IPS DF 4.7 (cell line): ENCODE results near the gene TSPAN31.
A peak's percentile ranks its signal among the peaks of the same experiment; 100 is the strongest.

Experiments used
- DNase-seq: peaks from one replicate; pipeline ENCODE4 v3.0.0-alpha.2; 2013; ENCODE audit warnings: low spot score; ENCODE audit errors: extremely low read depth

TSPAN31 gene

DNA sequence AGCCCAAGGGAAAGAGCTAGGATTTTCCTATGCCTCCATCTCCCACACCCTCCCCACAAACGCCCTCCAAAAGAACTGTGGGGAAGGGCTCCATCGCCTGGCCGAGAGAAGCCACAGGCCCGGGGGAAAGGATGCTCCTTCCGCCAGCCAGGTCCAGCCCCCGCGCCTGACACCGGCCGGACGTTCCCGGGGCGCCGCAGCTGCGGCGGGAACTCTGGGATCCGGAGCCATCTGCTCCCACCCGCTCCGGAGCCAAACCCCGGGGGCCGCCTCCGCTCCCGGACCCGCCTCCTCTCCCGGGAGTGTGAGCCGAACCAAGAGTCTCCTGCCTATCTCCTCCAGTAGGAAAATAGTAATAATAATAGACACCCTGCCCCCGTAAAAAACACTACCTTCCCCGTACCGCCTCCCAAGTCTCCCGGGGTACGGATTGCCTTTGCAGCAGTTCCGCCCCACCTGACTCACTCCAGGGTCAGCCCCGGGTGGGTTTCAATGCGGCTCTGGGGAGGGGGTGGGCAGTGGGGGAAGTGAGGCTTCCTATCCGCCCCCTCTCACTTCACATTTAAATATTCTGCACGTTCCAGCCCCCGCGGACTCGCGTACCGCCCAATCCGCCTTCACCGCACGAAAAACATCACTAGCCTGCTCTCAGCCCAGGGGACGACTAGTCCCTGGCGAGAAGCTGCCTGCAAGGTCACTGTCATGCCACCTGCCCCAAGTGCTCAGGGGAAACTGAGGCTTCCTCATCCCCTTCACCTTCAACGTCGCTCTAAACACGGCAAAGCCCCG is 8.7 kb upstream of the TSPAN31 start:
- no peak for DNase-seq

DNA sequence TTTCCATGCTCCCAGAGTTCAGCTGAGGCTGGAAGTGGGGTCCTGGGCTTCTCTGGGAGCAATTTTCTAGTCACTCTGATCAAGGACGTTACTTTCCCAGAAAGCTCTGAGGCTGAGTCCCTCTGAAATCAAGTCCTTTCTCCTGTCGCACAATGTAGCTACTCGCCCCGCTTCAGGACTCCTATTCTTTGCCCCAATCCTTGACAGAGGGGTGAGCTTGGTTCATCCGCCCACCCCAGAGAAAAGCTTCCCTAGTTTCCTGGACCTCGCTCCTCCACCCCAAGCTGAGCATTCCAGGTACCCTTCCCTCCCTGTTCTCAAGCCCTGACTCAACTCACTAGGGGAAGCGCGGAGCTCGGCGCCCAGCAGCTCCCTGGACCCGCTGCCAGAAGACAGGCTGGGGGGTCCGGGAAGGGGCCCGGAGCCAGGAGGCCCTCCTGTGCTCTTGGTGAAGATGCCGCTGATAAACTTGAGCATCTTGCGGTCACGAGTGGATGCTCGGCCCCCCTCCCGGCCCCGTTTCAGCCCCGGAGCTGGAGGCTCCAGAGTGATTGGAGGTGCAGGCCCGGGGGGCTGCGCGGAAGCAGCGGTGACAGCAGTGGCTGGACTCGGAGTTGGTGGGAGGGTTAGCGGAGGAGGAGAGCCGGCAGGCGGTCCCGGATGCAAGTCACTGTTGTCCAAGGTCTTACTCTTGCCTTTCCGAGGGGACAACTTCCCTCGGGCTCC is 7.9 kb upstream of the TSPAN31 start:
- no peak for DNase-seq

DNA sequence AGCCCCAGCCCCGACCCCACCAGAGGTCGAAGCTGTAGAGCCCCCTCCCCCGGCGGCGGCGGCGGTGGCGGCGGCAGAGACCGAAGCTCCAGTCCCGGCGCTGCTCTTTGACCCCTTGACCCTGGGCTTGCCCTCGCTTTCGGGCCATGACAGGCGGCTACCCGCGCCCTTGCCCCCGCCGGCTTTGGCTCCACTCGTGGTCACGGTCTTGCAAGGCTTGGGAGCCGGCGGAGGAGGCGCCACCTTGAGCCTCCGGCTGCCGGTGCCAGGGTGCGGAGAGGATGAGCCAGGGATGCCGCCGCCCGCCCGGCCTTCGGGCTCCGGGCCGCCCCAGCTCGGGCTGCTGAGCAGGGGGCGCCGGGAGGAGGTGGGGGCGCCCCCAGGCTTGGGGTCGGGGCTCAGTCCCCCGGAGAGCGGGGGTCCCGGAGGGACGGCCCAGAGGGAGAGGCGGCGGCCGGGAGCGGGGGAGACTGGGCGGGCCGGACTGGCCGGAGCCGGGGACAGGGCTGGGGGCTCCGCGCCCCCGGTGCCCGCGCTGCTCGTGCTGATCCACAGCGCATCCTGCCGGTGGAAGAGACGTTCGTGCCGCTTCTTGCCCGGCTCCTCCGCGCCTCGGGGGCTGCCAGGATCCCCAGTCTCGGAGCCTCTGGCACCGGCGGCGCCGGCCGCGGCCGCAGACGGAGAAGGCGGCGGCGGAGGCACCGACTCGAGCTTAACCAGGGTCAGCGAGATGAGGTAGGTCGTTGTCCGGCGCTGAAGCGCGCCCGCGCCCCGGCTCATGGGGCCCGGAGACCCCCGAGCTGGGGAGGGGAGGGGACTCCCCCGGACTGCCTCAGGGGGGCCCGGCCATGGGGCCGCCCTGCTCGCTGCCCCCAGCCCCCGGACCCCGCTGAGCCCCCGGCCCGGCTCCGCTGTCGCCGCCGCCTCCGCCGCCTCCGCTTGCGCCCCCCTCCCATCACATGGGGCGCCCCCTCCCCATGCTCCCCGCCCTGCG is 7.1 kb upstream of the TSPAN31 start:
- DNase-seq, result no peak

DNA sequence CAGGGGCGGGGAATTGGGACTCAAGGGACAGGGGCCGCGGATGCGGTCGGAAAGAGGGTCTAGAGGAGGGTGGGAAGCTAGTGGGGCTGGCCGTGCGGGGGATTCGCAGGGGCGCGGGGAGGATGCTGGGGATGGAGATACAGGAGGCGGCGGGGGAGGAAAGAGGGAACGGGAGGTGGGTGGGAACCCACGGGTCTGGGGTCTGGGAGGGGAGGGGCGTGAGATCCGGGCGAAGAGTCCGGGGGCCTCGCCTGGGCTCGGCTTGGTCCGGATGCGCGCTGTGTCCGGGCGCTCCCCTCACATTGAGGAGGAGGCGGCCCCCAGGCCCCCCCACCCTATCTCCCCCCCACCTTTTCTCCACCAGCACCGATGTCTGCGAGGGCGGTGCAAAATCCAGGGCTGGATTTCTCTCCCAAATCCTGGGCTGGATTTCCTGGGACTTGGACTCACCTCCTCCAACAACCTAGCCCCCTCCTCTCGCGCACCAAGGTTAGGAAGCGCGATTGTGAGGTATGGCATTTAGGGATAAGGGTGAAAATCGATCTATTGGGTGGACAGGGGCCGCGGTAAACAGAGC is 6.1 kb upstream of the TSPAN31 start, which contains the start of gene AGAP2:
Gene AGAP2, minus strand, starts transcription at position 82 of the 577 bp plus-strand sequence. CDS start 496 bp downstream, outside the sequence.
- no peak for DNase-seq

DNA sequence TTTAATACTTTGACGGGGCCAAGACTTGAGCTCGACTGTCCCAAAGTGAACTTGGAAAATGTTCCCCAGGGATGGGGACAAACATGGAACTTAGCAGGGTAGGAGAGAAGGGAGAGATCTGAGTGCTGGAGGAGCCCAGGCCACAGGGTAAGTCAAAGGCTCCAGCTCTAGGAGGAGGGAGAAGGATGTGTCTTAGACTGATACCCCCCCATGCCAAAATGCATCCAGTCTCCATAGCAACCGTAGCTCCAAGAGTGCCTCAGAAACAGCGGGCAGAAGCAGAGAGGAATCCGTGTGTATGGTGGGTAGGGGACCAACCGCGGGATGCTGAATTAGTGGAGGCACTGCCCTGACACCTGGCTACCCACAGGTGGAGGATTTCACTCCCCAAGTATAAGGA is 5.5 kb upstream of the TSPAN31 start:
- no peak for DNase-seq

DNA sequence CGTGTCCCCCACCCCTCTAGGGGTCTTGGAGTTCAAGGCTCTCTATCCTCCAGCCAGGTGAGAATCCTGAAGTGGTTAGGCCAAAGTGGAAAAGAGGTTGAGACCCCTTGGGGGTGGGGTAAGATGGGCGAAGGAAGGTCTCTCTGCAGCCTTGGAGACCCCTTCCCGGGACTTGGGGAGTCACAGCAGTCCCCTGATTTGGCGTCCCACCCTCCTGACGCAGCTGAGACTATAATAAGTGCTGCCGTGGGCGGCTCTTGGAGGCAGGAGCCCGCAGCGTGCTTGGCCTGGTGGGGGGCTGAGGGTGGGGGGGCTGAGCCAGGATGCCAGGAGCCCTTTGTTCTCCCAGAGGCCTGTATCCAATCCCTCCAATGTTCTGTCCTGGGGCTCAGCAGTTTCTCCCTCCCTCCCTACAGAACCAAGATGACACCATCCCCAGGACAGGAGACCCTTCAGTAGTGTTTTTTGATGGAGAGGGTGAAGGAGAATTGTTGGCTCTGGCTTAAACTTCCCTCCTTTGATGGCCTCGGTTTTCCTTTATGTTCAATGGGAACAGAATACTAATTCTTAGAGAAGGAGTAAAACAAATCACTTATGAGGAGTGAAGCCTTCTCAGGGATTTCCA is 4.8 kb upstream of the TSPAN31 start:
- DNase-seq, result no peak

DNA sequence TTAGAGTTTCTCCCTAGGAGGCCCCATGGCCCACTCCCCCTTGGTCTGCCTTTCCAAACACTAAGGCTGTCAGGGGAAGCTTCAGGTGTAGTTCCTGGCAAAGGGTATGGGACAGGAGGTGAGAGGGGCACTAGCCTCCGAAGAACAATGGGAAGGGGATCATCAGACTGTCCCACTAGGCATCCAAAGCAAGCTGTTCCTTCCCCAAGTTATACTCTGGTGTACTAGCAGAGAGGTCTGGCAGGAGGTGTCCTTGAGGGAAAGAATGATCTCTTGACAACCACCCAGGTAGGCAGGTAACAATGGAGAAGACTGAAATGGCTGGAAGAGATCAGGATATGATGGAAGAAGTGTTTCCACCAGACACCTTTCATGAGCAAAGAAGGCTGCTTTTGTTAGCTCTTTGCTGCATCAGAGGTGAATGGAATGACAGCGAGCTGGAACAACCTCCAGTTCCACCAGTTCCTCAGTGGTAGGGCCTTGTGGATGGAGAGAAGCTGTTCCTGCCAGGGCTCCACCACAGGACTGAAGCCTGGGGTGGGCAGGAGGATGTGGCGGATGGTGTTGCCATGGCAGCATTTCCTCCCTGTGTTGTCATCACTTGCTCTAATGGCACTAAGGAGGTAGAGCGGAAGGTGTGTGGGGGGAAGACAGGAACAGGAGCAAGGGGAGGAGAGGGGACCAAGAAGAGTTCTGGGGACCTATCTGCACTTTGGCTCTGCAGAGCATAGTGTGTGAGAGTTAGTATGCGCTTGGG is 4.0 kb upstream of the TSPAN31 start:
- no peak for DNase-seq

DNA sequence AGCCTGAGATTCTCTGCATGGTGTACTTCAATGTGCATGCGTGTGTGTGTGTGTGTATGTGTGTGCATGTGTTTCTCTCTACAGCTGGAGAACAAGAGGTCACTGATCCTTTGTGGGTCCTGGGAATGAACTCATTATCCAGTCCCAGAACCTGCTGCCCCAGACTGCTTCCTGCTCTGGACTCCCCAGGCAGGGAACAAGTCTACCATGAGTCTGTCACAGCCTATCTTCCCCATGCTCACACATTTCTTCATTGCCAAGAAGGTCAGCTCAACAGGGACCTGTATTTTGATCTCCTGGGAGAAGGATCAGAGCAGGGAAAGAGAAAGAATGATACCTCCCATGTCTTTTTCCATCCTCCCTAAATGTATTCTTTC is 3.4 kb upstream of the TSPAN31 start:
- no peak for DNase-seq

DNA sequence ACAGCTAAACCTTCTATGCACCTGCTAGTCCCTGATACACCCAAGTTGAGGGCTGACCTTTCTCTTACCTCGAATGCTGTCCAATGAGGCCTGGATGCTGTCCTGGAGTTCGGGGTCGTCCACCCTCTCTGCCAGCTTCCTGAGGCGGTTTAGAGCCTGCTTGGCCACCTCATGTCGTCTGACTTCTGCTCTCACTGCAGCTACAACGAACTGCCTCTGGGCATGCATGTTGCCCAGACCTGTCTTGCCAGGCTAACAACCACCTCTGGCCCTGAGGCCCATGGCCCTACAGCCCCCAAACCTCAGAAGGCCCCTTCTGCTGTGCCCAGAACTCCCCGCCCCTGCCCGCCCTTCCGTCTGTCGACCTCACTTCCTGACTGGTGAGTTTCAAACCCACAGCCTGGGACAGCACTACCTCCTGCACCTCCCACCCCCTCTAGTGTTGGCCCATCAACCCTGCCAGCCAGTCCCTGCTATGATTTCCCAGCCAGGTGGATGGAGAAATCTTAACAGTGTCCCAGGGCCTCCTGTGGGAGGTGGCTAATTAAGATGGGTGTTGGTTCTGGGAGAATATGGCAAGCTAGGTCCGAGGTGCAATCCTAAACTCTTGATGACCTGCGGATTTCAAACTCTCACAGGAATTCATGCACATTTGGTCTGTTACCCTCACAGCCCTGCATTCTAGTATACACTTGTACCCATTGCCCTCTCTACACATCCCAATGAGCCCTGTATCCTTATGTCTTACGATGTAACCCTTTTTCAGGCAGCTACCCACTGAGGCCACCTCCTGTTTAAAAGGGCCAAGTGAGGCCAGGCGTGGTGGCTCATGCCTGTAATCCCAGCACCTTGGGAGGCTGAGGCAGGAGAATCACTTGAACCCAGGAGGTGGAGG is 2.7 kb upstream of the TSPAN31 start:
- no peak for DNase-seq

DNA sequence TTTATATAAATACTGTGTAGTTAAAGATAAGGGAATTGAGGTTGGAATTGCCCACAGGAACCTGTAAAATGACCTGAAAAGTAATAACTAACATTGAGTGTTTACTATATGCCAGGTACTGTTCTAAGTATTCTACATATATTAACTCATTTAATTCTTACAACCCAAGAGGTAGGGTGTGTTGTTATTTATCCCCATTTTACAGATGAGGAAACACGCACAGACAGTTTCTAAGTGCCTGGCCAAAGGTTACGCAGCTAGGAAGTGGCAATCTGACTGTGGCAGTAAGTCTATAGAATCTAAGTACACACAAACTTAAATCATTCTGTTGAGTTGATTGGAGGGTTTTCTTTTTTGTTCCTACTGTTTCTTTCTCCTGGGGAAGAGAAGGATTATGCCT is 1.1 kb upstream of the TSPAN31 start:
- DNase-seq, result no peak

DNA sequence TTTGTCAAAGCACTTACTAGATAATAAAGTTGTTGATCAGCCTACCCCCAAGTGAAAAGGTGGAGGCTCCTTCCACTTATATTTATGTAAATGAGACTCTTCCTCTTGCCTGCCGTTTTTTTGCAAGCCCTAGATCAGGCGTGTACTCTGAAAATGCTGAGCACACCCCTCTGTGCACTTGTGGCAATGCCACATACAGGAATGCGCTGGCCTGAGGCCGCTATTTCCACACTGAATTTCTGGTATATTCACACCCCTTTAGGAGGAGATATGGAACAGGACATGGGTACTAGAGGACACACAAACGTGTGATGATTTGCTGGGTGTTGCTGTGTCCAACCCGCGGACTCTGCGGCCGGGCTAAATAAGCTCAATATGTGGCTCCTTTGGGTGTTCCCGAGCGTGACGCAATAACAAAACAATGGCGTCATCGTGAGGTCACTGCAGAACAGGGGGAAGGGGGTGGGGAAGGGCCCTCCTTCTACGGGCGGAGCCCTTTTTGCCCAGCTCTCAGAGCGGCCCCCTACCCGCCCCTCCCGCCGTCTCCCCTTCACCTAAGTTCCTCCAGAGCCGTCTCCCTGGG is 554 bp upstream of the TSPAN31 start:
- DNase-seq, result no peak

DNA sequence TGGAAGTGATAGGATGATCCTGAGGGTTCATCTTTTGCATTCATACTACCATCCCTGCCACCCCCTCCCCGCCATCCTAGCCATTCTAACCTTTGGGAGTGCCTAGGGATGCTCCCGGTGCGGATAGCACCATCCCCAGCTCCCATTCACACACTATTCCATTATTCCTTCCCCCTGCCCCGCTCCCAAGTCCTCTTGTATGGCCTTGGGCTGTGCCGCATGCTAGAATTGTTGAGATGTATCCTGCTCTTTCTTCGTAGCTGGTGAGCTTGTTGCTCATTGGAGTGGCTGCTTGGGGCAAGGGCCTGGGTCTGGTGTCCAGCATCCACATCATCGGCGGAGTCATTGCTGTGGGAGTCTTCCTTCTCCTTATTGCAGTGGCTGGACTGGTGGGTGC is 644 bp downstream of the TSPAN31 start:
- no peak for DNase-seq

DNA sequence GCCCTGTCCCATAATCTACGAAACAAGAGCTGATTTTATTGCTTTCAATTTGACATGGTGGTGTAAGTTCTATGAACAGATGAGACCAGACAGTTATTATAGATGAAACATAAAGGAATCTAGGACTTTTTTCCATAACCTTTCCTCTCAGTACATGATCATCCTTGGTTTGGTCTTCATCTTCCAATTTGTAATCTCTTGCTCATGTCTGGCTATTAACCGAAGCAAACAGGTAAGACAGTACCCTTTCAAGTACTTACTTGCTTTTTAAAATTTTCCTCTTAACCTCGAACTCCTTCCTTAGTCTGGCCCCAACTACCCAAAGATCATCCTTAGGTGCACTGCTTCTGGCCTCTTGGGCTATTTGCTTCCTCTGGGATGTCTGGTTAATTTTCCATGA is 1.2 kb downstream of the TSPAN31 start:
- no peak for DNase-seq

DNA sequence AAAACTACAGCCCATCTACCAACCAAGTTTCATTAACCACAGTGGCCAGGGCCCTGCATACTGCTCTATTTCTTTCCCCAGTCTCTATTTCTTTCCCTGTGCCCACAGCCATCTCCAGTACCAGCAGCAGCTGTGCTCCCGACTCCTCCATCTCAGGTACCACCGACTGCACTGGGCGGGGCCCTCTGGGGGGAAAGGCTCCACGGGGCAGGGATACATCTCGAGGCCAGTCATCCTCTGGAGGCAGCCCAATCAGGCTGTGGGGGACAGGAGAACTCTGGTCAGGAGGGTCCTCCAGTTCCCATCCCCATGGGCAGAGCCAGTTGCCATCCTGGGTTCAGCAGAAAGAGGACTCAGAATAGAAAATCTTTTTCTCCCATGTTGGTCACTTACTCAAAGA is 4.2 kb downstream of the TSPAN31 start:
- no peak for DNase-seq

DNA sequence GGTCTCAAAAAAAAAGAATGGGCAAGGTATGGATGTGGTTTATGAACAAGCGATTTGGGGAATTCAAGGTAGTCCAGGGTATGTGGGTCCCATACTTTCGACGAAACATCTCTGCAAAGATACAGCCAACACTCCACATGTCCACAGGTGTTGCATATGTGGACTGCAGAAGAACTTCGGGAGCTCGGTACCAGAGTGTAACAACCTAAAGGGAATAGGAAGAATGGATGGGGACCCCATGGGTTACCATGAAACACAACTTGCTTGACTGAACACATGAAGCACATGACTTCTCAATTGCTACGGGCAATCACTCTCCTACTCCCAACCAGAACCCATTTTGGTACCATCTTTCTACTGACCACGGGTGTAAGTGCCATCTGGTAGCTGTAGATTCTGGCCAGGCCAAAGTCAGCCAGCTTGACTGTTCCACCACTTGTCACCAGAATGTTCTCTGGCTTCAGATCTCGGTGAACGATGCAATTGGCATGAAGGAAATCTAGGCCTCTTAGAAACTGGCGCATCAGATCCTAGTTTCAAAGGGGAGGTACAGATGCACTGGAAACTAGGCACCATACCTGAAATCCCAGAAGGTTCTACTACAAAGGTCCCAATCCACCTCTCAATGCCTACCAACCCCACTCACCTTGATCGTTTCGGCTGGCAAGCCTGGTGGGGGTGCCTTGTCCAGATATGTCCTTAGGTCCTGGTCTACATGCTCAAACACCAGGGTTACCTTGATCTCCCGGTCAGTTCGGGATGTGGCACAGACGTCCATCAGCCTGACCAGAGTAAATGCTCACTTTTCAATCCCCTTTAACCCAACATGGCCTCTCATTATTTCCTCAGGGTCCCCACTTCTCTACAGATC is 6.0 kb downstream of the TSPAN31 start:
- no peak for DNase-seq

DNA sequence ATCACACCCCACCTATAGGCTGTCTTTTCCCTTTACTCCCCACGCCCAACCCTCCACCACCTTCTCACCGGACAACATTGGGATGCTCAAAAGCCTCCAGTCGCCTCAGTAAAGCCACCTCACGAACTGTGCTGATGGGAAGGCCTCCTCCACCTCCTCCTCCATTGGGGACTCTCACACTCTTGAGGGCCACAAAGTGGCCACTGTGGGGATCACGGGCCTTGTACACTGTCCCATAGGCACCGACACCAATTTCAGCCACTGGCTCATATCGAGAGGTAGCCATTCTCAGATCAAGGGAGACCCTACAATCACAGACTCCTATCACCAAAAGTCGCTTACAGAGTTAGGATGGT is 6.6 kb downstream of the TSPAN31 start:
- no peak for DNase-seq

DNA sequence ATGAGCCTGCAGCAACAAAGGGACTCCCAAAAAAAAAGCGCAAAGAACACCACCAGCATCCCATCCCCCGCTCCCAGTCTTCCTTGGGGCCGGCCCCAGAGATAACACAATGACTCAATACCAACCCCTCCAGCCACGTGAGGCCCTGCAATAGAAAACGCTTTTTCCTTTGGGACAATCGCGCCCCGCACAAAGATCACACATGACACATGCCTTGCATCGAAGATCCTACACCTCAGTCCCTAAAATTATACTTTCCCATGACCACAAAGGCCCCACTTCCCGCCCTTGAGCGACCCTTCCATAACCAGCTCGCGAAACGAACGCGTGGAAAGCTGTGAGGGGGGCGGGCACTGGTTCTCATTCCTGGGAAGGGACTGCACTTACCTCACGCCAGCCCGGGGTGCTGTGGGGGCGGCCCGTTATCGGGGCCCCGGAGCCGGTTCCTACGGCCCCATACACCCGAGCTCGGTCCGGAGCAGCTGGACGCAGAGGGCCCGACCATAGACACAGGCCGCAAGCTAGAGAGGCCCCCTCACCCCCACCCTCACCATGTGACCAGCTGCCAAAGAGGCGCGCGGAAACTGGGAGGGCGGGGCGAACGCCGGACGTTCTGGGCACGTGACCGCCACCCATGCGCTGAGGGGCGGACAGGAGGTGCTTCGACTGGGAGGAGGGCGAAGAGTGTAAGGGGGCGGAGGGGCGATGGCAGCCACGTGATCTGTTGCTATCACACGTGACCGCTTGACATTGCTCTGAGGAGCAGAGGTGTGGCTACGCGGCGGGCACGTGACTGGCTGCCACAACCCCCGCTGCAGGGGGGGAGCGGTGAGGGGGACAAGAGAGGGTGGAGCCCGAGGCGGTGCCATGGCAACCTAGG is 7.2 kb downstream of the TSPAN31 start, which contains the start of gene CDK4:
Gene CDK4, minus strand, starts transcription at position 523 of the 880 bp plus-strand sequence. CDS start 593 bp downstream, outside the sequence.
- DNase-seq, result peak; percentile 97
